ENCODE measurements around the gene ROR2. TPM values are rescaled to one million over a fixed set of nuclear protein-coding genes. Genes with fewer than 3 reads are reported as not detected.

Gene ROR2
- total and polyA plus RNA-seq, 10 donors, result 0.65 to 15.6 (median 6.0) TPM

DNA sequence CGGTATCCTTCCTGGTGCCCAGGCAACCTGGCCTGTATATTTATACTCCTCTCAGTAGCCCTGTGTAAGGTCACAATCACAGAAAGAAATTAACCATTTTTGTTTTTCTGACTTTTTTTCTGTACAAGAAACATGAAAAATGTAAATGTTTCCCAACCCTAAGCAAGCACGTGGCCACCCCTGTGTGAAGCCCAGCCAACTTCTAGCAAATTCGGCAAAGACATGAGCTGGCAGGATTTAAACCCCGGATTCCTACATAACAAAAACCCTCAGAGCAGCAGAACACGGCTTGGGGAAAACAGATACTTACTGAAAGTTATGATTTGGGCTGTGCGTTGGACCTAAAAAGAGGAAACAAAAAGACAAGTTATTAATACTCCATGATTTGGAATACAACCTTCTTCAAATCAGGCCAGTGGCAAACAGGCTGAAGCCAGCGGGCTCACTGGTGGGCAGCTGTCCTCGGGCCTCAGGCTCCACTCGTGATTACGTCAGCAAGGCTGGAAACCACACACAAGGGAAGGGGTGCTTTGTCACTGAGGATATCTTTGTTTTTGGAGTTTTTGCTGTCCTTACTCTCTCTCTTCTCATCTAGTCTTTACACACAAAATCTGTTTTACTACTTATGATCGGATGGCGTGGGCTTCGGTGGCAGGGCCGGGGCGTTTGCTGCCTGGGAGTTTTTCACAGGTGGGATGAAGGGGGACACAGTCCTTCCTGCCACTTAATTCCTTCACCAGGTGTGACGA, 194.1 kb downstream of the ROR2 start:
- TF ChIP-seq POLR2A (IDR thresholded peaks at IDR 0.05) (no peak), POLR2AphosphoS5 (IDR thresholded peaks at IDR 0.05) (no peak)
- TF ChIP-seq, protein P1, sequence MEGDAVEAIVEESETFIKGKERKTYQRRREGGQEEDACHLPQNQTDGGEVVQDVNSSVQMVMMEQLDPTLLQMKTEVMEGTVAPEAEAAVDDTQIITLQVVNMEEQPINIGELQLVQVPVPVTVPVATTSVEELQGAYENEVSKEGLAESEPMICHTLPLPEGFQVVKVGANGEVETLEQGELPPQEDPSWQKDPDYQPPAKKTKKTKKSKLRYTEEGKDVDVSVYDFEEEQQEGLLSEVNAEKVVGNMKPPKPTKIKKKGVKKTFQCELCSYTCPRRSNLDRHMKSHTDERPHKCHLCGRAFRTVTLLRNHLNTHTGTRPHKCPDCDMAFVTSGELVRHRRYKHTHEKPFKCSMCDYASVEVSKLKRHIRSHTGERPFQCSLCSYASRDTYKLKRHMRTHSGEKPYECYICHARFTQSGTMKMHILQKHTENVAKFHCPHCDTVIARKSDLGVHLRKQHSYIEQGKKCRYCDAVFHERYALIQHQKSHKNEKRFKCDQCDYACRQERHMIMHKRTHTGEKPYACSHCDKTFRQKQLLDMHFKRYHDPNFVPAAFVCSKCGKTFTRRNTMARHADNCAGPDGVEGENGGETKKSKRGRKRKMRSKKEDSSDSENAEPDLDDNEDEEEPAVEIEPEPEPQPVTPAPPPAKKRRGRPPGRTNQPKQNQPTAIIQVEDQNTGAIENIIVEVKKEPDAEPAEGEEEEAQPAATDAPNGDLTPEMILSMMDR (IDR thresholded peaks at IDR 0.05 in 8 of 11, conservative IDR thresholded peaks at IDR 0.05 in 3 of 11), result no peak
- Histone ChIP-seq H3K4me3 (no peak overlapping the region), H3K27ac (no peak overlapping the region), H3K36me3 (no peaks in the 10 kb centered on the region), H3K27me3 (replicated peaks in 1 of 7) (peaks cover 0 to 9% (median 0%) of the 10 kb centered on the region in 7 donors), H3K4me1 (no peaks in the 10 kb centered on the region), H3K9me3 (no peaks in the 10 kb centered on the region)
- intact Hi-C loops (cut with DNase I; ENCODE audit: low total_unique reads), result no loop called here
- no peak for DNase-seq
- 79 to 86% (median 80%) methylated on average over 16 of the region's 16 CpGs for WGBS, 5 donors

DNA sequence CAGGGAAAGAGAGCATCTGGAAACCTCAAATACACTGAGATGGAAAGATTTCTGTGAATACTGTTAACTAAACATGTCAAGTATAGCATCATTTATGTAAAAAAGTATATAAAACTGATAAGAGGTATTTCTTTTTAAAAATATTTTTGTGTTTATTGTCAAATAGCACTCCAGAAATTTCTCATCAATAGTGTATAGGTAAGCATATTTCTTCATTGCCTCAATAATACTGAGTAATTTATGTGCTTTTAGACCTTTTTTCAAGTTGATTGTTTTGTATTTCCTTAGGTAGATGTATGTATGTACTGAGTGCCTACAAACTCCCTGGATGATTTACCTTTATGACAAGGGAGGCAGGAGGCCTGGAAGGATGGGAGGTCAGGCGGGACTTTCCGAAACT, 196.3 kb downstream of the ROR2 start:
- H3K27ac ChIP-seq, result no peak overlapping the region
- 44 to 75% (median 46%) methylated on average over 2 of the region's 2 CpGs for WGBS, 5 donors
- H3K4me1 ChIP-seq, result no peaks in the 10 kb centered on the region
- TF ChIP-seq, protein P1 (IDR thresholded peaks at IDR 0.05 in 8 of 11, conservative IDR thresholded peaks at IDR 0.05 in 3 of 11), result no peak
- TF ChIP-seq POLR2A (IDR thresholded peaks at IDR 0.05), result no peak
- TF ChIP-seq POLR2AphosphoS5 (IDR thresholded peaks at IDR 0.05), result no peak
- peaks cover 0 to 14% (median 0%) of the 10 kb centered on the region in 7 donors for H3K27me3 ChIP-seq (replicated peaks in 1 of 7)
- no peaks in the 10 kb centered on the region for H3K9me3 ChIP-seq
- no peak for DNase-seq
- no peaks in the 10 kb centered on the region for H3K36me3 ChIP-seq
- no peak overlapping the region for H3K4me3 ChIP-seq
- intact Hi-C loops (cut with DNase I; ENCODE audit: low total_unique reads), result no loop called here

DNA sequence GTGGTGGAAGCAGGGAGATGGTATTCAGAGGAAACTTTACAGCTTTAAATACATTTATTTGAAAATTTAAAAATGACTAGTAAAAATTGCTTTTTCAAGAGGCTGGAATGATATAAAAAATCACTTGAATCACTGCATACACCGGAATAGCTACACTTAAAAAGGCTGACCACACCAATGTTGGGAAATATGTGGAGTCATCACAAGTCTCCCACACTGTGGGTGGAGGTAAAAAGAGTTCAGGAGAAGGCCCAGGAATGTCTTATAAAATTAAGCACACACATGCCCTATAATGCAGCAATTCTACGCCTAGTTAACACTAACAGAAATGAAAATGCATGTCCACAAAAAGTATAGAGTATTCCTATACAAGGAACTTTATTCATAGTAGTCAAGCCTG, 198.1 kb downstream of the ROR2 start:
- peak overlapping the region in 1 of 8 donors; percentile 43 for H3K27ac ChIP-seq
- intact Hi-C loops (cut with DNase I; ENCODE audit: low total_unique reads), result no loop called here

DNA sequence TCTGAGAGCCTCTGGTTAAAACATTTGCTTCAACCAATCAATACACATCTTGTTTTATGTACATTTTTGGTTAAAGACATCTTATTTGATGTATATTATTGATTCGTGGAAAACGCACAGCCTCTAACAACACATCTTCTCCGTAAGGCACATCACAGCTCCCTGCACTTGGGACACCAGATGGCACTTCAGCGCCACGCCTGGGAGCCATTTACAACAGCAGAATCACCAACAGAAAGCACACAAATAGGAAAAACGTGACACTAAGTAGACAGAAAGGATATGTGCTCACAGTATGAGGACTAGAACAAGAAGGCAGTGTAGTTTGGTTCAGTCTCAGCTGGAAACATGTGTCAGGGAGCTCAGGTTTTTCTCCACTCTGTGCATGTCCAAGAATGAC, 199.7 kb downstream of the ROR2 start:
- Histone ChIP-seq H3K36me3 (no peaks in the 10 kb centered on the region), H3K4me1 (no peaks in the 10 kb centered on the region), H3K9me3 (no peaks in the 10 kb centered on the region), H3K4me3 (no peak overlapping the region), H3K27ac (no peak overlapping the region), H3K27me3 (replicated peaks in 1 of 7) (peaks cover 0 to 11% (median 0%) of the 10 kb centered on the region in 7 donors)
- peak; percentile 44 for DNase-seq
- no peak for TF ChIP-seq POLR2A (IDR thresholded peaks at IDR 0.05)
- TF ChIP-seq, protein P1 (IDR thresholded peaks at IDR 0.05 in 8 of 11, conservative IDR thresholded peaks at IDR 0.05 in 3 of 11), result no peak
- 66 to 83% (median 76%) methylated on average over 6 of the region's 6 CpGs for WGBS, 5 donors
- intact Hi-C loops (cut with DNase I; ENCODE audit: low total_unique reads), result no loop called here

More for the DNA sequence above, 198.1 kb downstream of the ROR2 start:
- no peaks in the 10 kb centered on the region for H3K9me3 ChIP-seq
- TF ChIP-seq POLR2AphosphoS5 (IDR thresholded peaks at IDR 0.05), result no peak
- TF ChIP-seq, protein P1 (IDR thresholded peaks at IDR 0.05 in 8 of 11, conservative IDR thresholded peaks at IDR 0.05 in 3 of 11), result no peak
- no peak for TF ChIP-seq POLR2A (IDR thresholded peaks at IDR 0.05)
- H3K36me3 ChIP-seq, result no peaks in the 10 kb centered on the region
- H3K4me3 ChIP-seq, result no peak overlapping the region
- WGBS, 5 donors, result 78 to 96% (median 83%) methylated on average over 2 of the region's 2 CpGs
- peaks cover 0 to 13% (median 0%) of the 10 kb centered on the region in 7 donors for H3K27me3 ChIP-seq (replicated peaks in 1 of 7)
- H3K4me1 ChIP-seq, result no peaks in the 10 kb centered on the region
- no peak for DNase-seq
